K562 (cell line): ENCODE data around the gene POT1. TPM values are rescaled to one million over a fixed set of nuclear protein-coding genes. Genes with fewer than 3 reads are reported as not detected.
A peak's percentile ranks its signal among the peaks of the same experiment; 100 is the strongest.

ENCODE experiments used
- ATAC-seq: fragments of 200-7000 bp; cut with Tn5 transposase; 3 replicates; pipeline ENCODE4 v1.9.1; 2020; ENCODE audit warnings: moderate library complexity
- BruUV-seq: library from RNA; stranded (reverse); fragments of 400-500 nt; replicated peaks from 2 replicates; lab custom pipeline; 2021; lab: Mats Ljungman, UMichigan
- CTCF ChIA-PET: fragments of 300-600 bp; formaldehyde crosslinking; extraction: SDS; loops from one replicate; lab custom pipeline; 2021; ENCODE audit warnings: low intra/inter-chr PET ratio; lab: Yijun Ruan, JAX
- POLR2A ChIA-PET: fragments of 300-600, 350-650 bp; sonication (Branson Sonifier 250); formaldehyde crosslinking; extraction: SDS; loops from one replicate; lab custom pipeline; 2021; ENCODE audit warnings: antibody characterized with exemption, inconsistent platforms; lab: Yijun Ruan, JAX
- DNase-seq, 4 experiments: peaks; one replicate each; pipeline versions ENCODE4 v3.0.0 to v3.0.0-alpha.2; 2011 to 2018; ENCODE audit warnings: low spot score in 3 of 4, mixed read lengths in 3 of 4; ENCODE audit errors: extremely low read depth in 1 of 4
- FAIRE-seq: peaks from 2 replicates; lab custom pipeline; 2011; peaks lifted over from hg19 to GRCh38; lab: Jason Lieb, UNC
- H2AFZ ChIP-seq: 2 replicates; pipeline ENCODE4 v1.6.0; 2011; ENCODE audit warnings: low read depth, low read length, control low read depth, inconsistent platforms
- H3K27ac ChIP-seq: fragments of 200-600 bp; 3 replicates; pipeline ENCODE4 v1.8.0; 2011; ENCODE audit warnings: low read depth, mild to moderate bottlenecking, control low read depth, inconsistent platforms, low read length, moderate library complexity, mixed read lengths; ENCODE audit errors: extremely low read depth
- H3K27me3 ChIP-seq, 2 experiments: fragments of 300-600 bp in 1 of 2; 2 replicates in 1 of 2; 3 replicates in 1 of 2; pipeline versions ENCODE4 v1.6.0 to v1.8.0; 2011; ENCODE audit warnings: inconsistent platforms in 2 of 2, low read length in 2 of 2, mild to moderate bottlenecking in 1 of 2, mixed read lengths in 1 of 2, moderate library complexity in 1 of 2; ENCODE audit not compliant: control insufficient read depth in 2 of 2, insufficient read depth in 2 of 2
- H3K36me3 ChIP-seq: fragments of 300-600 bp; 3 replicates; pipeline ENCODE4 v1.8.0; 2011; ENCODE audit warnings: mild to moderate bottlenecking, low read length, inconsistent platforms; ENCODE audit not compliant: control insufficient read depth, insufficient read depth
- H3K4me1 ChIP-seq, 2 experiments: fragments of 200-600 bp in 1 of 2; replicated peaks in 1 of 2; 2 replicates in 1 of 2; 3 replicates in 1 of 2; pipeline versions ENCODE4 v1.5.1 to v1.8.0; 2011; ENCODE audit warnings: inconsistent platforms in 2 of 2, low read length in 2 of 2, mild to moderate bottlenecking in 1 of 2, mixed read lengths in 1 of 2, moderate library complexity in 1 of 2; ENCODE audit not compliant: control insufficient read depth in 2 of 2, insufficient read depth in 2 of 2
- H3K4me2 ChIP-seq: 2 replicates; pipeline ENCODE4 v1.6.1; 2011; ENCODE audit warnings: low read length, control low read depth, inconsistent platforms, mixed read lengths; ENCODE audit not compliant: insufficient read depth
- H3K4me3 ChIP-seq: fragments of 200-600 bp; sonication (generic), shearing (Covaris generic); 2 replicates; pipeline ENCODE4 v1.5.1; 2016; ENCODE audit warnings: control low read depth, inconsistent platforms
- H3K79me2 ChIP-seq: fragments of 200-600 bp; 3 replicates; pipeline ENCODE4 v1.8.0; 2011; ENCODE audit warnings: low read length, inconsistent platforms; ENCODE audit not compliant: control insufficient read depth, insufficient read depth
- H3K9ac ChIP-seq, 2 experiments: 2 replicates each; pipeline versions ENCODE4 v1.6.0 to v1.6.1; 2011; ENCODE audit warnings: low read depth in 2 of 2, low read length in 2 of 2, control low read depth in 1 of 2, inconsistent platforms in 1 of 2, mild to moderate bottlenecking in 1 of 2, mixed read lengths in 1 of 2; ENCODE audit not compliant: insufficient read depth in 1 of 2
- H3K9me1 ChIP-seq: one replicate; pipeline ENCODE4 v1.6.0; 2011; ENCODE audit warnings: inconsistent platforms, mild to moderate bottlenecking, low read length, moderate library complexity; ENCODE audit not compliant: control insufficient read depth, insufficient read depth
- H3K9me3 ChIP-seq: replicated peaks from 2 replicates; pipeline ENCODE4 v1.5.1; 2011; ENCODE audit warnings: low read depth, low read length, inconsistent platforms; ENCODE audit not compliant: control insufficient read depth, insufficient read depth
- H4K20me1 ChIP-seq: replicated peaks from 2 replicates; pipeline ENCODE4 v1.6.1; 2011; ENCODE audit warnings: low read length, inconsistent platforms, mixed read lengths; ENCODE audit not compliant: control insufficient read depth, insufficient read depth
- CBX1 ChIP-seq: sonication (generic); IDR thresholded peaks from 2 replicates; pipeline ENCODE4 v1.6.1; 2016; ENCODE audit warnings: antibody characterized with exemption, low read depth, mild to moderate bottlenecking
- KDM1A ChIP-seq, 2 experiments: fragments of 450-650 bp; IDR thresholded peaks; 2 replicates each; pipeline ENCODE4 v1.6.1; 2016; ENCODE audit warnings: mild to moderate bottlenecking in 2 of 2
- NR3C1 ChIP-seq: sonication (generic); formaldehyde crosslinking; IDR thresholded peaks from 2 replicates; pipeline ENCODE4 v1.8.1; 2022; ENCODE audit warnings: missing genetic modification reagents
- RFX1 ChIP-seq: fragments of 450-650 bp; IDR thresholded peaks from 2 replicates; pipeline ENCODE4 v1.6.1; 2016; ENCODE audit warnings: mild to moderate bottlenecking, moderate library complexity
- STAT5A ChIP-seq: IDR thresholded peaks from 2 replicates; pipeline ENCODE4 v1.6.1; 2012; ENCODE audit warnings: low read length, inconsistent platforms, borderline replicate concordance
- TBP ChIP-seq: optimal IDR thresholded peaks from 2 replicates; pipeline ENCODE3; 2011; ENCODE audit warnings: low read depth, low read length, improper control_type of control experiment
- ZNF146 ChIP-seq: IDR thresholded peaks from one replicate; pipeline ENCODE4 v1.6.1; 2018; ENCODE audit warnings: missing compliant biosample characterization; ENCODE audit not compliant: unreplicated experiment
- ZNF76 ChIP-seq: fragments of 250-450 bp; sonication (Bioruptor Pico); IDR thresholded peaks from 2 replicates; pipeline ENCODE4 v1.4.0; 2020; ENCODE audit warnings: mild to moderate bottlenecking, moderate library complexity, borderline replicate concordance
- WGBS: fragments of 100-300 bp; shearing (Covaris generic); methylation state at CpG from one replicate; pipeline ENCODE4 v1.1.6; 2016; ENCODE audit warnings: low coverage, mixed read lengths; ENCODE audit not compliant: insufficient coverage; ENCODE audit errors: missing lambda C conversion rate; 5-methylcytosine and 5-hydroxymethylcytosine counted together
- in situ Hi-C: fragments of 300-500 bp; cut with MboI; formaldehyde crosslinking; loops from 4 replicates; pipeline ENCODE4 v1.15.0; 2018; ENCODE audit warnings: inconsistent platforms, mixed read lengths
- intact Hi-C: fragments of 100-400 bp; cut with micrococcal nuclease; formaldehyde crosslinking; loops from 2 replicates; pipeline ENCODE4 v1.14.2; 2022
- polyA plus RNA-seq, 8 experiments: library from polyadenylated mRNA; depleted of rRNA in 4 of 8; stranded (reverse) in 5 of 8; unstranded in 3 of 8; fragments of >200 nt; fragmentation: Nextera tagmentation in 2 of 8; fragmentation: Illumina TruSeq in 1 of 8; extraction: Ambion mirVana in 2 of 8; extraction: Trizol in 1 of 8; gene quantifications; 2 replicates each; pipeline versions ENCODE4 v1.2.1 to v1.2.3, GENCODE V29; 2011 to 2014; ENCODE audit warnings: inconsistent platforms in 1 of 8, missing spikeins in 1 of 8
- total RNA-seq, 7 experiments: library from RNA; depleted of rRNA in 6 of 7; stranded (reverse); fragments of >200 nt in 6 of 7; fragmentation: Illumina TruSeq in 2 of 7; extraction: Trizol in 2 of 7; gene quantifications; 2 replicates each; pipeline versions ENCODE4 v1.2.1 to v1.2.3, GENCODE V29; 2011 to 2021; ENCODE audit warnings: low replicate concordance in 1 of 7
- TF ChIP-seq, protein P1 (sequence below): fragments of 450-650 bp; formaldehyde crosslinking; IDR thresholded peaks from 2 replicates; pipeline ENCODE4 v1.4.0; 2020; ENCODE audit warnings: mild to moderate bottlenecking, moderate library complexity
- TF ChIP-seq, protein P2 (sequence below): sonication (generic); formaldehyde crosslinking; IDR thresholded peaks from 2 replicates; pipeline ENCODE4 v1.8.0; 2022; ENCODE audit warnings: missing genetic modification reagents, mild to moderate bottlenecking, moderate library complexity, borderline replicate concordance

Gene POT1
- total and polyA plus RNA-seq, 9 of the 15 experiments (the other 6 are each of a cell fraction or from before 2014, with no cell fraction given): 37.9 to 140 (median 63.6) TPM

DNA sequence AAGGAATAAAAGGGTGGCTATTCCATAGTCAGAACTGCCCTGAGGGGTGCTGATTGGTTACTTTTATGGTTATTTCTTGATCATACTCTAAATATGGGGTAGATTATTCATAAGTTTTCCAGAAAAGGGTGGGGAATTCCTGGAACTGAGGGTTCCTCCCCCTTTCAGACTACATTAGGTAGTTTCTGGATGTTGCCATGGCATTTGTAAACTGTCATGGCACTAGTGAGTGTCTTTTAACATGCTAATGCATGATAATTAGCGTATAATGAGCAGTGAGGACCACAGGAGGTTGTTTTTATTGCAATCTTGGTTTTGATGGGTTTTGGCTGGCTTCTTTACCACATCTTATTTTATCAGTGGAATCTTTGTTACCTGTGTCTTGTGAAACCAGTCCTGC, 26.5 kb upstream of the POT1 start:
- Histone ChIP-seq H3K9me3 (no peaks in the 10 kb centered on the region; the same call in 1 of the 2 replicates), H3K27ac (no peak overlapping the region), H2AFZ (no peak overlapping the region), H3K4me1 (no peaks in the 10 kb centered on the region; a peak in 1 of 5 replicates), H3K36me3 (no peaks in the 10 kb centered on the region), H3K9me1 (no peaks in the 10 kb centered on the region), H3K27me3 (no peaks in the 10 kb centered on the region), H3K4me2 (no peak overlapping the region), H3K4me3 (no peak overlapping the region), H4K20me1 (no peaks in the 10 kb centered on the region), H3K9ac (no peak overlapping the region), H3K79me2 (no peaks in the 10 kb centered on the region)
- WGBS: 0% methylated on average over 1 of the region's 1 CpG
- CTCF ChIA-PET: no interaction called here
- in situ Hi-C loops (no loop called here), intact Hi-C loops (no loop called here)
- FAIRE-seq: no peak
- no peak for DNase-seq
- no peak for ATAC-seq
- TF ChIP-seq STAT5A (peak; percentile 25; the same call in 1 of the 2 replicates), ZNF146 (CRISPR knock-in tag) (no peak), RFX1 (peak; percentile 47; the same call in 1 of the 2 replicates)
- BruUV-seq: no TSS peak
- POLR2A ChIA-PET: no interaction called here

DNA sequence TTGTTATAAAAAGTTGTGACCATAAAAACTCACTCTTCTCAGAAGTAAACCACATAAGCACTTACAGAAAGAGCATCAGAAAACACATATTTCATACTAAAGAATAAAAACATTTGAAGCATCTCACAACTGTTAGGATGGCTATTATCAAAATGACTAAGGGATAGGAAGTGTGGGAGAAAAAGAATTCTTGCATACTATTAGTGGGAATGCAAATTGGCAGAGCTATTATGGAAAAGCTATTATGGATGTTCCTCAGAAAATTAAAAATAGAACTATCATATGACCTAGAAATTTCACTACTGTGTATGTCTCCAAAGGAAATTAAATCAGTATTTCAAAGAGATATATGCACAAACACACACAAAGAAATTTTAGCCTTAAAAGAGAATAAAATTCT, 25.2 kb upstream of the POT1 start:
- H3K27ac ChIP-seq: no peak overlapping the region
- H4K20me1 ChIP-seq: no peaks in the 10 kb centered on the region
- TF ChIP-seq ZNF76 (CRISPR knock-in tag) (no peak), KDM1A (IDR thresholded peaks at IDR 0.05) (no peak), NR3C1 (CRISPR knock-in tag) (no peak), CBX1 (no peak), TBP (no peak)
- TF ChIP-seq, protein P1, sequence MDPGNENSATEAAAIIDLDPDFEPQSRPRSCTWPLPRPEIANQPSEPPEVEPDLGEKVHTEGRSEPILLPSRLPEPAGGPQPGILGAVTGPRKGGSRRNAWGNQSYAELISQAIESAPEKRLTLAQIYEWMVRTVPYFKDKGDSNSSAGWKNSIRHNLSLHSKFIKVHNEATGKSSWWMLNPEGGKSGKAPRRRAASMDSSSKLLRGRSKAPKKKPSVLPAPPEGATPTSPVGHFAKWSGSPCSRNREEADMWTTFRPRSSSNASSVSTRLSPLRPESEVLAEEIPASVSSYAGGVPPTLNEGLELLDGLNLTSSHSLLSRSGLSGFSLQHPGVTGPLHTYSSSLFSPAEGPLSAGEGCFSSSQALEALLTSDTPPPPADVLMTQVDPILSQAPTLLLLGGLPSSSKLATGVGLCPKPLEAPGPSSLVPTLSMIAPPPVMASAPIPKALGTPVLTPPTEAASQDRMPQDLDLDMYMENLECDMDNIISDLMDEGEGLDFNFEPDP (CRISPR knock-in tag): no peak
- TF ChIP-seq, protein P2, sequence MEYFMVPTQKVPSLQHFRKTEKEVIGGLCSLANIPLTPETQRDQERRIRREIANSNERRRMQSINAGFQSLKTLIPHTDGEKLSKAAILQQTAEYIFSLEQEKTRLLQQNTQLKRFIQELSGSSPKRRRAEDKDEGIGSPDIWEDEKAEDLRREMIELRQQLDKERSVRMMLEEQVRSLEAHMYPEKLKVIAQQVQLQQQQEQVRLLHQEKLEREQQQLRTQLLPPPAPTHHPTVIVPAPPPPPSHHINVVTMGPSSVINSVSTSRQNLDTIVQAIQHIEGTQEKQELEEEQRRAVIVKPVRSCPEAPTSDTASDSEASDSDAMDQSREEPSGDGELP (CRISPR knock-in tag): no peak
- no peaks in the 10 kb centered on the region; a peak in 1 of 5 replicates for H3K4me1 ChIP-seq
- no peaks in the 10 kb centered on the region for H3K9me1 ChIP-seq
- FAIRE-seq (no peak), ATAC-seq (no peak), DNase-seq (no peak)
- no peak overlapping the region for H3K4me2 ChIP-seq
- ChIA-PET POLR2A (no interaction called here), CTCF (no interaction called here)
- no peak overlapping the region for H3K9ac ChIP-seq
- no peaks in the 10 kb centered on the region for H3K36me3 ChIP-seq
- no peak overlapping the region for H3K4me3 ChIP-seq
- no peak overlapping the region for H2AFZ ChIP-seq
- H3K27me3 ChIP-seq: no peaks in the 10 kb centered on the region
- in situ Hi-C loops (no loop called here), intact Hi-C loops (no loop called here)
- BruUV-seq: no TSS peak
- H3K79me2 ChIP-seq: no peaks in the 10 kb centered on the region
- no peaks in the 10 kb centered on the region; the same call in 1 of the 2 replicates for H3K9me3 ChIP-seq
